GM12878 (cell line): Measurements from ENCODE around the gene BCCIP.

ENCODE experiments used
- BACH1 ChIP-seq: fragments of 450-650 bp; IDR thresholded peaks from 2 replicates; pipeline ENCODE4 v1.6.1; 2017; ENCODE audit warnings: mild to moderate bottlenecking, borderline replicate concordance
- BCL11A ChIP-seq: IDR thresholded peaks from 2 replicates; pipeline ENCODE4 v1.6.1; 2011; ENCODE audit warnings: low read depth, low read length
- CTCF ChIP-seq, 3 experiments: IDR thresholded peaks in 2 of 3; conservative IDR thresholded peaks in 1 of 3; 2 replicates each; pipeline ENCODE4 v1.5.1; 2011; ENCODE audit warnings: low read depth in 3 of 3, low read length in 3 of 3, mild to moderate bottlenecking in 3 of 3, control low read depth in 2 of 3, moderate library complexity in 2 of 3, inconsistent platforms in 1 of 3, mixed read lengths in 1 of 3; ENCODE audit not compliant: control insufficient read depth in 2 of 3, insufficient read depth in 1 of 3; ENCODE audit errors: extremely low read depth in 1 of 3
- JUND ChIP-seq: IDR thresholded peaks from 2 replicates; pipeline ENCODE4 v1.6.1; 2012; ENCODE audit warnings: low read depth, mild to moderate bottlenecking, low read length, improper control_type of control experiment, moderate library complexity
- MAX ChIP-seq: IDR thresholded peaks from 2 replicates; pipeline ENCODE4 v1.6.1; 2012; ENCODE audit warnings: low read depth, low read length, improper control_type of control experiment
- POLR2A ChIP-seq: IDR thresholded peaks from 2 replicates; pipeline ENCODE4 v1.6.1; 2011; ENCODE audit warnings: low read depth, mild to moderate bottlenecking, low read length
- POLR2AphosphoS5 ChIP-seq: IDR thresholded peaks from 2 replicates; pipeline ENCODE4 v1.6.1; 2011; ENCODE audit warnings: mild to moderate bottlenecking, low read length, inconsistent platforms
- RFX5 ChIP-seq: IDR thresholded peaks from 2 replicates; pipeline ENCODE4 v1.6.1; 2011; ENCODE audit warnings: low read depth, low read length, improper control_type of control experiment
- SKIL ChIP-seq: fragments of 450-650 bp; IDR thresholded peaks from 2 replicates; pipeline ENCODE4 v1.6.1; 2017; ENCODE audit warnings: mild to moderate bottlenecking, low read depth, inconsistent platforms; ENCODE audit not compliant: poor library complexity, severe bottlenecking
- SUPT20H ChIP-seq: IDR thresholded peaks from 2 replicates; pipeline ENCODE4 v1.6.1; 2011; ENCODE audit warnings: low read depth, mild to moderate bottlenecking, low read length, moderate library complexity, borderline replicate concordance; ENCODE audit not compliant: control insufficient read depth
- TCF12 ChIP-seq: IDR thresholded peaks from 2 replicates; pipeline ENCODE4 v1.6.1; 2011; ENCODE audit warnings: low read depth, mild to moderate bottlenecking, low read length
- ZNF384 ChIP-seq: IDR thresholded peaks from 2 replicates; pipeline ENCODE4 v1.6.1; 2012; ENCODE audit warnings: low read depth, mild to moderate bottlenecking, low read length, improper control_type of control experiment, borderline replicate concordance

GRCh38 chr10:125795128-125795527 lies 28.2 kb upstream of the BCCIP start:
- TF ChIP-seq CTCF (IDR thresholded peaks at IDR 0.05 in 2 of 3, conservative IDR thresholded peaks at IDR 0.05 in 1 of 3; ENCODE audit: control insufficient read depth in 2 of 3, extremely low read depth in 1 of 3, insufficient read depth in 1 of 3, low read depth in 3 of 3, low read length in 3 of 3) (no peak), SUPT20H (no peak), POLR2AphosphoS5 (no peak), ZNF384 (no peak), JUND (no peak), POLR2A (no peak), SKIL (no peak), BACH1 (no peak), RFX5 (no peak), TCF12 (no peak), BCL11A (no peak), MAX (no peak)
